Testis (tissue), 2 donors: ENCODE measurements around the gene ESR2.

Experiments used
- POLR2A ChIP-seq: fragments of 450-650 bp; IDR thresholded peaks from one replicate; pipeline ENCODE4 v1.6.1; 2017; ENCODE audit warnings: antibody characterized with exemption, mild to moderate bottlenecking, moderate library complexity
- TF ChIP-seq, protein P1 (sequence below), 3 experiments: fragments of 450-650 bp in 2 of 3; fragments of 200-600 bp in 1 of 3; sonication (generic) in 1 of 3; IDR thresholded peaks; one replicate each; pipeline ENCODE4 v1.5.1; 2016 to 2019; ENCODE audit warnings: antibody characterized with exemption in 3 of 3, mild to moderate bottlenecking in 2 of 3, moderate library complexity in 1 of 3

DNA sequence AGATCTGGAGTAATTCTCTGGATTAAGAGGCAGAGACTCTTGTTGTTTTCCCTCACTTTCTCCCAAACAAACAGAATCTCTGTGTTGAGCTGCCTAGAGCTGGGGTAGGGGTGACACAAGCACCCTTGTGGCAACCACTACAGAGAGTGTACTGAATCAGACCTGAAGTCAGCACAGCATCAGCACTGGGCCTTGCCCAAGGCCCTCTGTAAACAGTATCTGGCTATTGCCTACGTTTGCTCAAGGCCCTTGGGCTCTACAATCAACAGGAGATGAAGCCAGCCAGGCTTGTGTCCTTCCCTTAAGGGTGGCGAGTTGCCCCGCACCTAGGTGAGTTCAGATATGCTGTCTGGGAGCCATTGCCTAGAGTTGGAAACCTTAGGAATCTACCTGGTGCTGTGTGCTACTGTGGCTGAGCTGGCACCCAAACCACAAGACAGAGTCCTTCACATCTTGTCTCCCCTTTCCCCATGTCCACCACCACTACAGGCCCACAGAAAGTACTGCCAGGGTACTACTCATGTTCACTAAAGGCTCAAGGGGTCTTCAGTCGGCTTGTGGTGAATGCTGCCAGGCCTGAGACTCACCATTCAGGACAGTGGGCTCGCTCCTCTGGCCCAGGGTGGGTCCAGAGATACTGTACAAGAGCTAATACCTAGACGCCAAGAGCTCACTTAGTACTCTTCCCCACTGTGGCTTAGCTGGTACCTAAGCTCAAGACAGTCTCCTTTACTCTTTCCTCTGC, 234.5 kb downstream of the ESR2 start:
- TF ChIP-seq, protein P1, sequence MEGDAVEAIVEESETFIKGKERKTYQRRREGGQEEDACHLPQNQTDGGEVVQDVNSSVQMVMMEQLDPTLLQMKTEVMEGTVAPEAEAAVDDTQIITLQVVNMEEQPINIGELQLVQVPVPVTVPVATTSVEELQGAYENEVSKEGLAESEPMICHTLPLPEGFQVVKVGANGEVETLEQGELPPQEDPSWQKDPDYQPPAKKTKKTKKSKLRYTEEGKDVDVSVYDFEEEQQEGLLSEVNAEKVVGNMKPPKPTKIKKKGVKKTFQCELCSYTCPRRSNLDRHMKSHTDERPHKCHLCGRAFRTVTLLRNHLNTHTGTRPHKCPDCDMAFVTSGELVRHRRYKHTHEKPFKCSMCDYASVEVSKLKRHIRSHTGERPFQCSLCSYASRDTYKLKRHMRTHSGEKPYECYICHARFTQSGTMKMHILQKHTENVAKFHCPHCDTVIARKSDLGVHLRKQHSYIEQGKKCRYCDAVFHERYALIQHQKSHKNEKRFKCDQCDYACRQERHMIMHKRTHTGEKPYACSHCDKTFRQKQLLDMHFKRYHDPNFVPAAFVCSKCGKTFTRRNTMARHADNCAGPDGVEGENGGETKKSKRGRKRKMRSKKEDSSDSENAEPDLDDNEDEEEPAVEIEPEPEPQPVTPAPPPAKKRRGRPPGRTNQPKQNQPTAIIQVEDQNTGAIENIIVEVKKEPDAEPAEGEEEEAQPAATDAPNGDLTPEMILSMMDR (IDR thresholded peaks at IDR 0.05): no peak
- no peak for TF ChIP-seq POLR2A
